Measurements from ENCODE around the gene EFNA5.

Gene EFNA5

DNA sequence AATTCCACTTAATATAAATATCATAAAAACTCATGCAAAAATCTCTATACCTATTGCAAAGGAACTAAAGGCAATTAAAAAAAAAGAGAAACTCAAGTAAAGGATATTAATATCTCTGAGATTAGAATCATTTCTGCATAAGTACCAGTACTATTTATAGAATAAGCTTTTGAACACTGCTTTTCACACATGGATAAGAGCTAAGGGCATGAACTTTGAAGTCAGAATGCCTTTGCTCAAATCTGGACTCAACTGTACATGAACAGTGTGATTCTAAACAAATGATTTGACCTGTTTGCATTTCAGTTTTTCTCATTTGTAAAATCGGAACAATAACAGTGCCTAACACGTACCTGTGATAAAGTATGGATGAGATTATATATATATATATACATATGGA, 255.9 kb downstream of the EFNA5 start:
- no peak for DNase-seq

- DNase-seq, result no peak
Measured at GRCh38 chr5:107413754-107414153, 257.0 kb downstream of the EFNA5 start.

- no peak for DNase-seq
Measured at GRCh38 chr5:107408564-107408963, 262.2 kb downstream of the EFNA5 start.

GRCh38 chr5:107407713-107408298, 262.9 kb downstream of the EFNA5 start:
- no peak for DNase-seq

DNA sequence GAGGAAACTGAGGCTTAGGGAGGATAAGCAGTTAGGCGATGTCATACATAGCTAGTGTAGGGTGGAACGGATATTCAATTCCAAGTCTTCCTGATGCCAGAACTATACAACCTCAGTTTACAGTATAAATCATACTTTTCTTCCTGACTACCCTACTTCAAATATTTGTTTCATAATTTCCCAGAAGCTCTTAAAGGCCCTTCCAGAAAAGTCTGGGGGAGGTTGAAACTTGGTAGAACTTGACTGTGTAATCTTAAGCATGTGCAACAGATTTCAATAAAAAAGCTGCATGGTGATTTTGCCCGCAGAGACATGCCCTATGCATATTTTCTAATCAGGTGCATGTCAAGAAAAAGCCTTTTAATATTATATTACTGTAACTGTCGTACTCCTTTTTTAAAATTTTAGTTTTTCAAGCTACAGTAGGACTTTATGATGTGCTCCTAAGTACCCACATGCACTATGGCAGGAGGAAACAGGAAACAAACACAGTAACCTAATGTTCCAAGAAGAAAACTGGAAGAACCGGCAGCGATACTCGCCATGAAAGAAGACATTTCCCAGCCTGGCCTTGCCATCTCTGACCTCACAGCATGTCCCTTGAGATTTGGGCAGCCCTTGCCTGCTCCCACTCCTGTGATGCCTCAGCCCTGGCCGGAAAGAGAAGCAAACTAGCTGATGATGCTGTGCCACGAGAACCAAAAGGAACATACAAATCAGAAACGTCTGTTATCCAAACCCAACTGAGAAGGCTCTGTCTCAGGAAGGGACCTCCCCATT, 266.0 kb downstream of the EFNA5 start:
- no peak for DNase-seq

- DNase-seq, result no peak
Measured at GRCh38 chr5:107403228-107403953, 267.3 kb downstream of the EFNA5 start.

GRCh38 chr5:107402434-107403227, 268.1 kb downstream of the EFNA5 start:
- DNase-seq, result no peak

DNA sequence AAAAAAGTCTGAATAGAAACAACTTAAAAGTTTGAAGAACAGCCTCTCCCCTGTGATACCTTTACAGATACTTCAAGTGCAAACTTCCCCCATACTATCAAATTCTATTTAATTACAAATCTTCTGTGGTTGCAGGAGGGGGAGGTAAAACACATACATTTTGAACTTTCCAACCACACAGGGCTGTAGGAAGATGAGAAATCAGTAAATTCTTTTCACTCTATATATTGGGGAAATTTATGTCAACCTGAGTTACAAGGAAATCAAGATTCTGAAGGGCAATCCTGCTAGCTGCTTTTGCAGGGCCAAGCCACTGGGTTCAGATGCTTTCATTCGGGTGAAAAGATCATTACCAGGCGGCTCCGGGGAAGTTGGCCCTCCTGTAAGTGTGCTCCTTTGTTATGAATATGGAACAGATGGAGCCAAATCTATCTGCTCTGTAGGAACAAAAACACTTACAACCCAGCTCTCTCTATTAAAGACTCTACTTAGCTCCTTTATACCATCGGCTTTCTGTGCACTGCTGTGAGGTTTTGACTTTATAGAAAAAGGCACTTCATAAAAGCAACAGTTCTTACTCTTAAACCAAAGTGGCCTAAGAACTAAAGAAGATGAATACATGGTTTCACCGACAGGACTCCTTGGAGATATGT, 269.1 kb downstream of the EFNA5 start:
- DNase-seq, result no peak

DNA sequence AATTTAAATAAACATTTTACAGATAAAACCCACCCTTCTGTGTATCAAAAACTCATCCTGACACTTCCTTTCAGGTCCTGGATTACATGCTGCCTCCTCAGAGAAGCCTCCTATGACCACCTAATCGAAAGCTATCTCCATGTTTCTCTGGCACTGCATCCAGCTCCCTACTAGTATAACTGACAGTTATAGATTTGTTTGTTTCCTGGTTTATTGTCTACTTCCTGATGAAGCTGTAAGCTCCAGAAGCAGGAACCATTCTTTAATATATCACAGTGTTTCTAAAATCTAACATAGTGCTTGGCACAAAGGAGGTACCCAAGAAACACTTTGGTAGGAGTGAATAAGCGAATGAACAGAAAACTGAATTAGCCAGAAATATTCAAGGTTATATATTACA, 270.4 kb downstream of the EFNA5 start:
- DNase-seq, result no peak

GRCh38 chr5:107398703-107399102, 272.0 kb downstream of the EFNA5 start:
- no peak for DNase-seq

DNA sequence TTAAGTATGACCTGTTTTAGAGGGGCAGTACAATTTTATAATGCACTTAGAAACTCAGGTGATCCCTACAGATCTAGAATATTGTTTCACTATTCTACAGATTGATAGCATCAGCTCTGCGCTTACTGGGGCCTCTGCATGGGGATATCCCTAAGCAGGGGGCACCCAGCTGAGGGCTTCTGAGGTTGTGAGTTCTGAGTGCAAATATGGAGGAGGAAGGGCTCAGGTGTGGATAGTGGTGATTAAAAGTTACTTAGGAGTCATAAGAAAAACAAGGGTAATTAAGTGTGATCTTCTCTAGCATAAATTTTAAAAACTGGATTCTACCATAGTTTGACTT, 274.4 kb downstream of the EFNA5 start:
- peak; percentile 56 for DNase-seq

- peak; percentile 84 for DNase-seq
Measured at GRCh38 chr5:107395632-107396350, 274.9 kb downstream of the EFNA5 start.

DNA sequence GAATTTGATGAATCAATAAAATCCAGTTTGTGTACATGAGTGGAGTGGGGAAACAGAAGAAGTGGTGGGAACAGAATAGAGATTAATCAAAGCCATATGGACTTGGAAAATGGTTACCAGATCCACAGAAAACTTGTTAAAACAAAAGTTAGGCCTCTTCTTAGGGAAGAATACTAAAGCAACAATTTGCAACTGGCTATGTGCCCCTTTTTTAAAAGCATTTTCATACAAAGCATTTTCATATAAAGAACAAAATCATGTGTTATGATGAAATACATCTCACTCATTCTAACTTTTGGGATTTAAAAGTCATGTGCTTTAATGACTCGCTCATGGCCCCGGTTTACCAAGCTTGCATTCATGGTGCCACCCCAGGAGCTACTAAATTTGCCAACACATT, 276.9 kb downstream of the EFNA5 start:
- DNase-seq, result no peak

DNA sequence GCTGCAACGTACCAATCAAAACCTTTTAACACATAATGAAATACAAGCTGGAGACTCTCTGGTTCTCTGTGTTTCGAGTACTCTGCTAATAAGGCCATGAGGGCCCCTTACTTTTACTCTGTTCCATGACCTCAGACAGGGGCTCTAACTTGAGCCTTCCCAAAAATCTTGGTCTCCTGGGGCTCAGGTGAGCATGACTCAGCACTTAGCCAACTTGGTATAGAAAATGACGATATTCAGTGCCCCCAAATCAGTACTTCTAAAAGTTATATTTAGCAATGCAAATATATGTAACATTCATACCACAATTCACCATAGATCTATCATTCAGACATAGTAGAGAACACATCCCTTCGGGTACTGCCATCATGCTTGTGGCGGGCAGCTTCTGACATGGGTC, 278.9 kb downstream of the EFNA5 start:
- no peak for DNase-seq

- DNase-seq, result no peak
Measured at GRCh38 chr5:107389775-107390148, 281.0 kb downstream of the EFNA5 start.

GRCh38 chr5:107389130-107389774, 281.5 kb downstream of the EFNA5 start:
- peak; percentile 67 for DNase-seq

GRCh38 chr5:107388141-107388861, 282.4 kb downstream of the EFNA5 start:
- DNase-seq, result peak; percentile 85

DNA sequence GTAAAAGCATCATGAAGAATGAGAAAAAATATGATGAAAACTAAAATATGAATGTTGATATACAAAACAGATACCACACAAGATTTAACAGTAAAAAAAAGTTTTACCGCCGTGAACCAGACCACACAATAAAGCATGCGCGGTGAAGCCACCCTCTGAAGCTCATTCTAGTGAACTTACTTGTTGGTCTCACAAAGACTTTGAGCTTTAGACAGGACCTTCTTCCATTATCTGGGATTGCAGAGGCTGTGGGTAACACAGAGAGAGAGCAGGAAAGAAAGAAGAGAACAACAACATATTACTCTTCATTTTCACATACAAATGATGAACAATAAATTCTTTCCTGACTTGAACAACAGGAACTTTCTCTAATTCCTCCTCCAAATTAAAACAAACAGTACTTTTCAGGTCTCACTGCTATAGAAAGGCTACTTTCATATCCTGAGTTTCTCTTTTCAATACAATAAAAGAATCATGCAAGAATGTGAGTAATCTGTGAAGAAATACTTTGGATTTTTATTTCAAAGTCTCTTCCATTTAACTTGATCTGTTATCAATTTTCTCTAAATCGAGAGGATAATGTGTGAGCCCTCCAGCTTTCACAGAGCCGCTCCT, 283.1 kb downstream of the EFNA5 start:
- no peak for DNase-seq

DNA sequence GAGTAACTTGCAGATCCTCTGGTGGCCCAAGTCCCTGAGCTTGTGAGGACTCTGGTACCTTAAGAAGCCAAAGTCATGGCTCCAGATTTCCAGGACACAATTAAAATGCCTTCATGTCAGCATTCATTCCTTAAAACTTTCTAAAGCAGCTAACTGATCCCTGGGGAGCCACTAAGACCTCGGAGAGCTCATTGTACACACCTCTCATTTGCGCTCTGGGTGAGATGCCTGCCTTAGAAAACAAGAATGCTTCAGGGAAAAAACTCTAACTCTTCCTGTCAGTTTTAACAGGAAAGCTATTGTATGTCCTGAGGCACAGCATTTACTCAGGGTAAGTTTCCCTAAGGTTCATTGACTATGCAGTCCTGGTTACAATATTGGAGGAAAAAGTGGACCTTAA, 285.0 kb downstream of the EFNA5 start:
- DNase-seq, result no peak

DNA sequence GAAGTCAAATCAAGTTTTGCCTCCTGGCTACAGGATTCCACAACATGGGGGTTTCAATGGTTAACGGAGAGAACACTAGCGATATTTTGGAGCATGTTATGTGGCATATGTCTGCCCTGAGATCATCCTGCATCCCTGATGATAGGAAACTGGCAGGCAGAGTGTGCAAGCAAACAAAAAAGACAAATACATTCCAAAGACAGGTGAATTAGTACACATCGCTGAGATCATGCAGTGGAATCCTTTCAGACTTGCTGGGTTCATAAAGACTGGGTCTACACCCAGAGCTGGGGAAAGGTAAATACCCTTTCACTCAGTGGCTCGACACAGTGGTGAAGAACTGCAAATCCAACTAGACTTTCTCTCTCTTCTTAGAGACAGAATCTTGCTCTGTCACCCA, 286.5 kb downstream of the EFNA5 start:
- no peak for DNase-seq

DNA sequence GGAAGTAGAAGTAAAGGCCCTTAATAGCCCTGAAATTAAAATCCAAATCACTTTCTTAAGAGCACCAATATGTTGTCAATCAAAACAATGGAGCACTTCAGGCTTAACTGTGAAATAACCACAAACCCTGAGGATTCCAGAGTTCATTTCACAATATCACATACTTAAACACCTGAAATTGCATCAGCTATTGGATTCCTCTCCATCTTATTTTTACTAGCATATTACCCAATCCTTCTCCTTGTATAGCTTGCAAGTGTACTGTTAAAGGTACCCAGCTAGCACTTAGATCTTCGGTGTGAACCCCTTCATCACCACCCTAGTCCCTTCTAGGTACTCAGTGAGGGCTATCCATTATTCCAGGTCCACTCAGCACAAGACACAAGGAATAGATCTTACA, 287.3 kb downstream of the EFNA5 start:
- DNase-seq, result no peak
